ENCODE data around the gene SOCS7. TPM values are rescaled to one million over a fixed set of nuclear protein-coding genes. Genes with fewer than 3 reads are reported as not detected.

SOCS7 gene
- total and polyA plus RNA-seq, 8 donors = 5.5 to 24.0 (median 17.5) TPM

DNA sequence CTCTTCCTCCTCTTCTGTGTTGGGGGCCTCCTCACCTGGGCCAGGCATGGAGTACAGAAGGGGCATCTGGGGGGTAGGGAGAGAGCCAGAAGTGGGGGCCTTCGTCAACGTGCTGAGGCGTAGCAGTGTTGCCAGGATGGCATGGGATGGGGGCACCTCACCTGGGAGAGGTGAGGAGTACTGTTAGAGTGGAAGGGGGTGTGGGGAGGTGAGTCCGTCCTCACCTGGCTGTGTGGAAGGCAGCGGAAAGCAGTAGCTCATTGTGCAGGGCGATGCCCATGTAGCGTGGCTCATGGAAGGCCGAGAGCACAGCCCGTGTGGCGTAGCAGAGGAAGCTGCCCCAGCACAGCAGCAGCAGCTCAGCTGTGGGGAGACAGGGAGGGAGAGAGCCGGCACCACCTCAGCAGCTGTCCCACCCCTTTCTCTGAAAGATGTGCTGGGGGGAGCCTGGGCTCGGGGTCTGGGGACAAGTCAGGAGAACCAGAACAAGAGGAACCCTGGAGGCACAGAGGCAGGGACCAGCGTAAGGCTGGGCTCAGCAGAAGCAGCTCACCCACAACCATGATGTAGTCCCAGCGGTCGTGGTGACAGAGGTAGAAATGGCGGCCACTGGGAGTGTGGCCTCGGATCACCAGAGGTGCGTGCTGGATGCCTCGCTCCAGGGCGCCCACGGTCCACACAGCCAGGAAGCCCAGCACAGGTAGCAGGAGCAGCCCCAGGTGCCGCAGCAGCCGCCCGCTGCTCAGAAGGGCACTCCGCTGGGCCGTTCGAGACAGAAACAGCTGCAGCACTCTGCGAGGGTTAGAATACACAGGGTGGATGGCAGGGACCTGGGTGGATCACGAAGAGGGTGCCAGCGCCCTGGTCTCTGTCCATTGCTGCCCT lies 16.9 kb upstream of the SOCS7 start:
- no peak for FAIRE-seq
- WGBS, 2 donors = 69 to 79% methylated on average over 30 of the region's 30 CpGs
- peak in 1 of 6 donors; percentile 34 for DNase-seq

GRCh38 chr17:38336838-38337237 lies 14.8 kb upstream of the SOCS7 start:
- Histone ChIP-seq H3K27ac (no peak overlapping the region), H3K36me3 (no peaks in the 10 kb centered on the region), H3K4me1 (no peaks in the 10 kb centered on the region), H3K9me3 (no peaks in the 10 kb centered on the region), H3K4me3 (no peak overlapping the region), H3K27me3 (no peaks in the 10 kb centered on the region)
- TF ChIP-seq, protein P1, sequence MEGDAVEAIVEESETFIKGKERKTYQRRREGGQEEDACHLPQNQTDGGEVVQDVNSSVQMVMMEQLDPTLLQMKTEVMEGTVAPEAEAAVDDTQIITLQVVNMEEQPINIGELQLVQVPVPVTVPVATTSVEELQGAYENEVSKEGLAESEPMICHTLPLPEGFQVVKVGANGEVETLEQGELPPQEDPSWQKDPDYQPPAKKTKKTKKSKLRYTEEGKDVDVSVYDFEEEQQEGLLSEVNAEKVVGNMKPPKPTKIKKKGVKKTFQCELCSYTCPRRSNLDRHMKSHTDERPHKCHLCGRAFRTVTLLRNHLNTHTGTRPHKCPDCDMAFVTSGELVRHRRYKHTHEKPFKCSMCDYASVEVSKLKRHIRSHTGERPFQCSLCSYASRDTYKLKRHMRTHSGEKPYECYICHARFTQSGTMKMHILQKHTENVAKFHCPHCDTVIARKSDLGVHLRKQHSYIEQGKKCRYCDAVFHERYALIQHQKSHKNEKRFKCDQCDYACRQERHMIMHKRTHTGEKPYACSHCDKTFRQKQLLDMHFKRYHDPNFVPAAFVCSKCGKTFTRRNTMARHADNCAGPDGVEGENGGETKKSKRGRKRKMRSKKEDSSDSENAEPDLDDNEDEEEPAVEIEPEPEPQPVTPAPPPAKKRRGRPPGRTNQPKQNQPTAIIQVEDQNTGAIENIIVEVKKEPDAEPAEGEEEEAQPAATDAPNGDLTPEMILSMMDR (IDR thresholded peaks at IDR 0.05) = no peak
- peak in 1 of 6 donors; percentile 39 for DNase-seq
- WGBS, 2 donors = 74 to 91% methylated on average over 9 to 11 of the region's 11 CpGs
- intact Hi-C loops (cut with DNase I) = no loop called here
- no peak for ATAC-seq
- no peak for FAIRE-seq

More for the DNA sequence above, 16.9 kb upstream of the SOCS7 start:
- Histone ChIP-seq H3K27me3 (no peaks in the 10 kb centered on the region), H3K9me3 (no peaks in the 10 kb centered on the region), H3K4me3 (no peak overlapping the region), H3K27ac (no peak overlapping the region), H3K4me1 (no peaks in the 10 kb centered on the region), H3K36me3 (no peaks in the 10 kb centered on the region)
- intact Hi-C loops (cut with DNase I) = no loop called here
- TF ChIP-seq, protein P1 (IDR thresholded peaks at IDR 0.05) = no peak
- no peak for ATAC-seq

DNA sequence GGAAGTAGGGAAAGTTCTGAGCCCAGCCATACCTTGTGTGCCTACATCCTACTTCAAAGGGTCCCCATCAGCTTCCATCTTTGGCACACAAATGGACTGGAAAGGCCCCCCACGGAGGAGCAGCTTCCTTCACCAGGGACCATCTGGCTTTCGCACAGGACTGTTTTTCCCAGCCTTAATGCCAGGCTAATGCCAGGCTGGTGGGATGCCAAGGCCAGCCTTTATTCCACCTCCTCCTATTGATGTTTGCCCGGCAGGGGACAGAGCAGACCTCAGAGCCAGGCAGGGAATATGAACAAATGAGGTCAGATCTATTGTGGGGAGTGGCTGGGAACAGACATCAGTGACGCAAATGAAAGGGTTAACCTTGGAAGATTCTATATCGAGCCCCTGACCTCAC lies 13.6 kb upstream of the SOCS7 start:
- 48 to 50% methylated on average over 5 of the region's 5 CpGs for WGBS, 2 donors
- Histone ChIP-seq H3K9me3 (no peaks in the 10 kb centered on the region), H3K27ac (no peak overlapping the region), H3K4me3 (no peak overlapping the region), H3K4me1 (no peaks in the 10 kb centered on the region), H3K27me3 (no peaks in the 10 kb centered on the region), H3K36me3 (no peaks in the 10 kb centered on the region)
- TF ChIP-seq, protein P1 (IDR thresholded peaks at IDR 0.05) = no peak
- peak in 1 of 4 donors; percentile 22 for ATAC-seq
- intact Hi-C loops (cut with DNase I) = no loop called here
- no peak for DNase-seq
- no peak for FAIRE-seq

GRCh38 chr17:38338535-38338934 lies 13.1 kb upstream of the SOCS7 start:
- H3K9me3 ChIP-seq = no peaks in the 10 kb centered on the region

More at GRCh38 chr17:38338535-38338934, 13.1 kb upstream of the SOCS7 start:
- ATAC-seq = no peak
- no peaks in the 10 kb centered on the region for H3K4me1 ChIP-seq
- no peaks in the 10 kb centered on the region for H3K36me3 ChIP-seq
- WGBS, 2 donors = 85 to 91% methylated on average over 4 of the region's 4 CpGs
- H3K27ac ChIP-seq = no peak overlapping the region
- TF ChIP-seq, protein P1 (IDR thresholded peaks at IDR 0.05) = no peak
- intact Hi-C loops (cut with DNase I) = no loop called here
- DNase-seq = no peak
- no peak overlapping the region for H3K4me3 ChIP-seq
- no peaks in the 10 kb centered on the region for H3K27me3 ChIP-seq
- no peak for FAIRE-seq
